Stimulated activated CD8-positive, alpha-beta memory T cell treated with anti-CD3 and anti-CD28 coated beads, Interleukin-4, amount 100 ng/mL, for 48 hours (primary cell): ENCODE data around the gene MINDY4B.

Source experiments
- DNase-seq: peaks from one replicate; pipeline ENCODE4 v3.0.0-alpha.2; 2020

Gene MINDY4B

GRCh38 chr3:150905339-150905738 lies at the start of gene MINDY4B:
Gene MINDY4B, minus strand, starts transcription at chr3:150905439. Its CDS starts 0 bp downstream, at chr3:150905439.
- no peak for DNase-seq

- no peak for DNase-seq
Measured at GRCh38 chr3:150951923-150952322, 46.7 kb upstream of the MINDY4B start.

- no peak for DNase-seq
Measured at GRCh38 chr3:150945226-150946032, 40.2 kb upstream of the MINDY4B start.

GRCh38 chr3:150942221-150942620 lies 37.0 kb upstream of the MINDY4B start:
- no peak for DNase-seq

- DNase-seq = no peak
Measured at GRCh38 chr3:150936693-150937092, 31.5 kb upstream of the MINDY4B start.

GRCh38 chr3:150933473-150933995 lies 28.3 kb upstream of the MINDY4B start:
- no peak for DNase-seq

GRCh38 chr3:150931745-150932144 lies 26.5 kb upstream of the MINDY4B start:
- DNase-seq = no peak

- DNase-seq = no peak
Measured at GRCh38 chr3:150930839-150931238, 25.6 kb upstream of the MINDY4B start.

- DNase-seq = no peak
Measured at GRCh38 chr3:150928234-150928633, 23.0 kb upstream of the MINDY4B start.

- DNase-seq = no peak
Measured at GRCh38 chr3:150926328-150926727, 21.1 kb upstream of the MINDY4B start.

GRCh38 chr3:150925751-150926201 lies 20.5 kb upstream of the MINDY4B start:
- DNase-seq = peak; percentile 72

- no peak for DNase-seq
Measured at GRCh38 chr3:150922611-150923010, 17.4 kb upstream of the MINDY4B start.

GRCh38 chr3:150921209-150921608 lies 16.0 kb upstream of the MINDY4B start:
- DNase-seq = no peak

GRCh38 chr3:150920236-150920635 lies 15.0 kb upstream of the MINDY4B start:
- no peak for DNase-seq

- DNase-seq = no peak
Measured at GRCh38 chr3:150917951-150918350, 12.7 kb upstream of the MINDY4B start.

GRCh38 chr3:150913133-150913922 lies 8.1 kb upstream of the MINDY4B start:
- no peak for DNase-seq

- DNase-seq = no peak
Measured at GRCh38 chr3:150912501-150912900, 7.3 kb upstream of the MINDY4B start.

- DNase-seq = no peak
Measured at GRCh38 chr3:150911771-150912170, 6.5 kb upstream of the MINDY4B start.

- DNase-seq = no peak
Measured at GRCh38 chr3:150906461-150906860, 1.2 kb upstream of the MINDY4B start.

- DNase-seq = no peak
Measured at GRCh38 chr3:150905746-150906145, 507 bp upstream of the MINDY4B start.

GRCh38 chr3:150902988-150903387 lies 2.3 kb downstream of the MINDY4B start:
- no peak for DNase-seq

- no peak for DNase-seq
Measured at GRCh38 chr3:150901793-150902192, 3.4 kb downstream of the MINDY4B start.

- DNase-seq = no peak
Measured at GRCh38 chr3:150899141-150899540, 6.1 kb downstream of the MINDY4B start.
